B cell (primary cell): ENCODE measurements around the gene MORC1.

Source experiments
- EZH2 ChIP-seq: IDR thresholded peaks from 2 replicates; pipeline ENCODE4 v1.6.1; 2012; ENCODE audit warnings: borderline replicate concordance, low read depth, mild to moderate bottlenecking, moderate library complexity, low read length; ENCODE audit not compliant: insufficient read depth, poor library complexity, severe bottlenecking
- TF ChIP-seq, protein P1 (sequence below): fragments of 200-600 bp; IDR thresholded peaks from one replicate; pipeline ENCODE4 v1.8.0; 2022; ENCODE audit warnings: antibody characterized with exemption, mild to moderate bottlenecking

DNA sequence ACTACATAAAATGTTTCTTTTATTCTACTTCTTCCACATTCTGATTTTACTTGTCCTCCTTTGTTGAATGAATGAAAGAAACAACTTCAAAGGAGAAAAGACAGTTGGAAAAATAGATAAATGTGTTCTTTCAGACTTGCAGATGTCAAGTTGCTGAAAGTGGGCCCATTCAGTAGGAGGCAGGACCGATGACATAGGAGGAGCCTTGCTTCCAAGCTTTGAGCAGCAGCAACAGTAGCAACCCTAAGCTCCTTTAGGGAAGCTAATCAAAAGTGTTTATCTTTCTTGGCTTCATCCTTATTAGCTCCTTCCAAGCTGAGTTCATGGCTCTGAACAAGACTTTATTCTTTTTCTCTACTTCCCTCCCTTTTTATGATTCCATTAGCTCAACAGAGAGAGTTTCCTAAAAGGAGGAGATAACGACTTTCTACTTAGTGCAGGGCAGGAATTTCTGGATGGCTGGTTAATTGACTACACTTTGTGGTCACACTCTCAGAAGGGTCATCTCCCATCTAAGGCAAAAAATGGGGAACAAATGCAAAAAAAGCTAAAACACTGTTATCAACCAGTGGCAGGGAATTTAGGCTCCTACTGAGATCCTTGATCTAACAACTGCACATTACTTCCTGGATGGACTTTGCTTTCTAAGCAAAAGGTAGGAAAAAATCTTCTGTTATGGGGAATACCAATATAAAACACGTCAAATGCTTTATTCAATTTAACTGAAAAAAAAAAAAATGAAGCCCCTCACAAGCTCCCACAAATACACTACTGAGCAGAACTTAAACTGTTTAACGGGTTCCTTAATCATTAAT is 4.8 kb downstream of the MORC1 start:
- TF ChIP-seq, protein P1, sequence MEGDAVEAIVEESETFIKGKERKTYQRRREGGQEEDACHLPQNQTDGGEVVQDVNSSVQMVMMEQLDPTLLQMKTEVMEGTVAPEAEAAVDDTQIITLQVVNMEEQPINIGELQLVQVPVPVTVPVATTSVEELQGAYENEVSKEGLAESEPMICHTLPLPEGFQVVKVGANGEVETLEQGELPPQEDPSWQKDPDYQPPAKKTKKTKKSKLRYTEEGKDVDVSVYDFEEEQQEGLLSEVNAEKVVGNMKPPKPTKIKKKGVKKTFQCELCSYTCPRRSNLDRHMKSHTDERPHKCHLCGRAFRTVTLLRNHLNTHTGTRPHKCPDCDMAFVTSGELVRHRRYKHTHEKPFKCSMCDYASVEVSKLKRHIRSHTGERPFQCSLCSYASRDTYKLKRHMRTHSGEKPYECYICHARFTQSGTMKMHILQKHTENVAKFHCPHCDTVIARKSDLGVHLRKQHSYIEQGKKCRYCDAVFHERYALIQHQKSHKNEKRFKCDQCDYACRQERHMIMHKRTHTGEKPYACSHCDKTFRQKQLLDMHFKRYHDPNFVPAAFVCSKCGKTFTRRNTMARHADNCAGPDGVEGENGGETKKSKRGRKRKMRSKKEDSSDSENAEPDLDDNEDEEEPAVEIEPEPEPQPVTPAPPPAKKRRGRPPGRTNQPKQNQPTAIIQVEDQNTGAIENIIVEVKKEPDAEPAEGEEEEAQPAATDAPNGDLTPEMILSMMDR, result no peak
- TF ChIP-seq EZH2, result no peak
